ENCODE results near the gene ANKIB1.
"Not testable (repeated sequence)": the region's sequence is repeated elsewhere in the genome, so short reads cannot be mapped to it uniquely, and the experiment has no call there.

ANKIB1 gene

GRCh38 chr7:92360387-92360786, 114.6 kb downstream of the ANKIB1 start:
- DNase-seq, result no peak
- CTCF ChIA-PET, result no interaction called here
- no peaks in the 10 kb centered on the region for H3K4me1 Mint-ChIP-seq
- H3K27ac Mint-ChIP-seq, result no peak overlapping the region
- H3K9me3 Mint-ChIP-seq, result no peaks in the 10 kb centered on the region
- peaks cover 25% of the 10 kb centered on the region for H3K36me3 Mint-ChIP-seq
- no peaks in the 10 kb centered on the region for H3K27me3 Mint-ChIP-seq
- H3K4me3 Mint-ChIP-seq, result no peak overlapping the region

GRCh38 chr7:92362131-92362530, 116.4 kb downstream of the ANKIB1 start:
- no peak for DNase-seq
- Mint-ChIP-seq H3K27ac (no peak overlapping the region), H3K27me3 (no peaks in the 10 kb centered on the region), H3K9me3 (no peaks in the 10 kb centered on the region), H3K36me3 (peaks cover 26% of the 10 kb centered on the region), H3K4me3 (no peak overlapping the region), H3K4me1 (no peaks in the 10 kb centered on the region)
- CTCF ChIA-PET, result interaction anchor here (1.0 kb wide), 1 partner anchor 85 kb away, joined by 3 read pairs; the partner anchor contains the start of gene GATAD1

DNA sequence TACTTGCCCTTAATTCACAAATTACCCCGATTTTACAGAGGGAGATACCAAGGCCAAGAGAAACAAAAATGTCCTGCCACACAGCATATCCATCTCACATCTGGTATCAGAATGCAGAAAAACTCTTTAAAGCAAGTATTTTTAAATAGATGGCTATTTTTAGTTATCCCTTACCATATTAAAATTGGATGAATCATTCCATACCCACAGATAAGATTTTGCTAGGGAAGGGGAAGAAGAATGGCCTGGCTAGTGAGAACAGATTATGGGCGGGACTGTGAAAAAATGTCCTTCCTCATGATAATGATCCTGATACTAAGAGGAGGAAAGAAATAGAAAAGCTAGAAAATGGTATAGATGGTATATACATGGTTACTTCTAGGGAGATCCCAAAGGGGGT, 121.0 kb downstream of the ANKIB1 start:
- no peaks in the 10 kb centered on the region for H3K27me3 Mint-ChIP-seq
- CTCF ChIA-PET, result no interaction called here

GRCh38 chr7:92368741-92369140, 123.0 kb downstream of the ANKIB1 start:
- no peak for DNase-seq
- H3K4me3 Mint-ChIP-seq, result no peak overlapping the region
- H3K27me3 Mint-ChIP-seq, result no peaks in the 10 kb centered on the region
- CTCF ChIA-PET, result no interaction called here
- no peaks in the 10 kb centered on the region for H3K9me3 Mint-ChIP-seq
- no peaks in the 10 kb centered on the region for H3K4me1 Mint-ChIP-seq
- no peak overlapping the region for H3K27ac Mint-ChIP-seq
- peaks cover 18% of the 10 kb centered on the region for H3K36me3 Mint-ChIP-seq

More for the DNA sequence above, 121.0 kb downstream of the ANKIB1 start:
- H3K36me3 Mint-ChIP-seq, result peaks cover 22% of the 10 kb centered on the region
- H3K4me1 Mint-ChIP-seq, result no peaks in the 10 kb centered on the region
- H3K9me3 Mint-ChIP-seq, result no peaks in the 10 kb centered on the region
- DNase-seq, result no peak
- H3K4me3 Mint-ChIP-seq, result no peak overlapping the region
- H3K27ac Mint-ChIP-seq, result no peak overlapping the region

DNA sequence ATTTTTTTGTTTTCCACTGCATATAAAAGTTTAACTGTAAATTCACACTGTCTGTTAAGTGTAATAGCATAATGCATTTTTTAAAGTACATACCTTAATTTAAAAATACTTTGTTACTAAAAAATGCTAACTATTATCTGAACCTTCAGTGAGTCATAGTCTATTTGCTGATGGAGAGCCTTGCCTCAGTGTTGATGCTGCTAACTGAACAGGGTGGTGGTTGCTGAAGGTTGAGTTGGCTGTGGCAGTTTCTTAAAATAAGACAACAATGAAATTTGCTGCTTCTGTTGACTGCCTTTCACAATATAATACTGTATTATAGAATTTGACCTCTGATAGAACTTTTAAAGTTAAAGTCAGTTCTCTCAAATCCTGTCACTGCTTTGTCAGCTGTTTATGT, 129.2 kb downstream of the ANKIB1 start:
- Mint-ChIP-seq H3K9me3 (no peaks in the 10 kb centered on the region), H3K36me3 (peaks cover 29% of the 10 kb centered on the region), H3K4me1 (no peaks in the 10 kb centered on the region), H3K27ac (no peak overlapping the region), H3K4me3 (no peak overlapping the region), H3K27me3 (no peaks in the 10 kb centered on the region)
- CTCF ChIA-PET, result interaction anchor here (0.8 kb wide), 1 partner anchor 21 kb away, joined by 3 read pairs; no protein-coding TSS in a partner anchor
- DNase-seq, result no peak

- Mint-ChIP-seq H3K4me3 (no peak overlapping the region), H3K36me3 (peaks cover 12% of the 10 kb centered on the region), H3K4me1 (no peaks in the 10 kb centered on the region), H3K27me3 (no peaks in the 10 kb centered on the region), H3K9me3 (no peaks in the 10 kb centered on the region), H3K27ac (no peak overlapping the region)
- CTCF ChIA-PET, result interaction anchor here (1.4 kb wide), 1 partner anchor 22 kb away, joined by 3 read pairs; no protein-coding TSS in a partner anchor
- no peak for DNase-seq
Measured at GRCh38 chr7:92391071-92391470, 145.3 kb downstream of the ANKIB1 start.

GRCh38 chr7:92397542-92397941, 151.8 kb downstream of the ANKIB1 start:
- Mint-ChIP-seq H3K4me1 (no peaks in the 10 kb centered on the region), H3K27me3 (no peaks in the 10 kb centered on the region), H3K4me3 (no peak overlapping the region), H3K27ac (no peak overlapping the region), H3K9me3 (no peaks in the 10 kb centered on the region), H3K36me3 (peaks cover 11% of the 10 kb centered on the region)
- CTCF ChIA-PET, result no interaction called here
- DNase-seq, result no peak

DNA sequence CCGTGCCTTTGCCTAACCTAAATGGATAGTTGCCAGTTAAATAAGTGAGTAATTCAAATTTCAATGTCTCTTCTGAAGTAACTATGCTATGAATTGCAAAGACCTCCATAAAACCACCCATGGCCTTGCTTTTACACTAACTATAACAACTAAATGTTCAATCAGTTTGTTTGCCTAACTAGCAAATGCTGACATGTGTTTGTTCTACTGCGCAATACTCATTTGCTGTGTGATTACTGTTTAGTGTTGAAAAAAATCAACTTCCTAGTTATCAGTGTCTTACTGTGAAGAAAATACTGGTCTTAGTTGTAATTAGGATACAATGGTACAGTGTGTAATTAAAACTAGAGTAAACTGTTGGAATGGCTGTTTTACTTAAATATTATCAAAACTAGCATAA, 154.2 kb downstream of the ANKIB1 start:
- Mint-ChIP-seq H3K27me3 (no peaks in the 10 kb centered on the region), H3K4me1 (peaks cover 18% of the 10 kb centered on the region), H3K9me3 (no peaks in the 10 kb centered on the region), H3K27ac (no peak overlapping the region), H3K4me3 (no peak overlapping the region), H3K36me3 (peaks cover 15% of the 10 kb centered on the region)
- CTCF ChIA-PET, result no interaction called here
- no peak for DNase-seq

DNA sequence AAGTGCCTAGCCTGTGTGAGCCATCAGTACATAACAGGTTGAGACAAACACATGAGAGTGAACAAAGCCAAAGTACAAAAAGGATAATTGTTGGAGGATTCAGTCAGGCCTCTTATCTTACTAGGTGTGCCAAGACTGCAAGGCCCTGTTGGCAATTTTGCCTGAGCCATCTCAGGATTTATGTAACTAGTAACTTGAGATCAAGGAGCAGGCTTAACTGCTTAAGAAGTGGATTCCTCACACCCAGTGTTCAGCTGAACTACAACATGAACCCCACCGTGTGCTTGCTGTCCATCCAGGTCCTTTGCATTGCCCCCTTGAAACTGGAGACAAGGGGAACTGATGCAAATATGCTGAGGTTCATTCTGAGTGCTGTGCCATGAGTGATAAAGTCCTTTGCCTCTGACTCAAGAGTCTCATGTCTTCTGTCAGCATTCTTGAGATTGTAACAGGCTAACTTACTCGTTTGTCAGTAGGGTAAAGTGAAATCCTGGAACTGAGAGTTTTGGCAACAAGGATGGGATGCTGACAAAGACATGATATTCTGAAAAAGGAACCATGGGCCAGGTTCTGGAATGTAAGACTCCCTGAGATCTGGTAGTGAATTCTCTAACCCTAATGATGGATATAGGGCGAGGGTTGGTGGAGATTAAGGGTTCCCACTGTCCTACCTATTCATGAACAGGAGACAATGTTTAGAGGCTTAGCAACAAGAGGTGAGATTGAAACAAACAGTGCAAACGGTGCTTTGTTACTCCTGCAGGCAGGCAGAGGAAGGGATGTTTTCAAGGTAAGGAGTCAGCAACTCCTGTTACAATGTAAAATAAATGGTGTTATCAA, 157.4 kb downstream of the ANKIB1 start:
- H3K36me3 Mint-ChIP-seq, result peaks cover 7% of the 10 kb centered on the region
- H3K4me1 Mint-ChIP-seq, result peaks cover 18% of the 10 kb centered on the region
- H3K27me3 Mint-ChIP-seq, result peaks cover 3% of the 10 kb centered on the region
- no peak overlapping the region for H3K4me3 Mint-ChIP-seq
- CTCF ChIA-PET, result no interaction called here
- DNase-seq, result no peak
- H3K27ac Mint-ChIP-seq, result no peak overlapping the region
- no peaks in the 10 kb centered on the region for H3K9me3 Mint-ChIP-seq

DNA sequence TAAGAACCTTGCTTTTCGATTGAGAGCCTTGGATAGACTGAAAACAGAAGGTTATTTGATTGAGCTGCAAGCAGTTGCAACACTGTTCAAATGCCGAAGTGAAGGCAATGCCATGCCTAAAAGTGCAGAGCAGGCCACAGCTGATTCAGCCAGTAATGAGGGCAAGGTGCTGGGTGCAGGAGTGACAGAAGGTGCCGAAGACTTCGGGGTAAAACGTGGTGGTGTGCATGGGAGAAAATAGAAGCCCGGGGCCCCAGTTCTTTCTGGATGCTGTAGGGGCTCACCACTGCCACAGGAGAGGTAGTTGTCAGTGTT, 157.9 kb downstream of the ANKIB1 start:
- peaks cover 18% of the 10 kb centered on the region for H3K4me1 Mint-ChIP-seq
- H3K4me3 Mint-ChIP-seq, result no peak overlapping the region
- DNase-seq, result no peak
- no peak overlapping the region for H3K27ac Mint-ChIP-seq
- CTCF ChIA-PET, result no interaction called here
- H3K36me3 Mint-ChIP-seq, result peaks cover 7% of the 10 kb centered on the region
- peaks cover 9% of the 10 kb centered on the region for H3K27me3 Mint-ChIP-seq
- no peaks in the 10 kb centered on the region for H3K9me3 Mint-ChIP-seq

- Mint-ChIP-seq H3K36me3 (peaks cover 7% of the 10 kb centered on the region), H3K4me3 (no peak overlapping the region), H3K27ac (peak overlapping the region; percentile 76), H3K27me3 (peaks cover 12% of the 10 kb centered on the region), H3K4me1 (peaks cover 18% of the 10 kb centered on the region), H3K9me3 (no peaks in the 10 kb centered on the region)
- CTCF ChIA-PET, result interaction anchor here (1.1 kb wide), 1 partner anchor 20 kb away, joined by 3 read pairs; no protein-coding TSS in a partner anchor
- DNase-seq, result peak; percentile 61
Measured at GRCh38 chr7:92404170-92404614, 158.4 kb downstream of the ANKIB1 start.

GRCh38 chr7:92409357-92409756, 163.6 kb downstream of the ANKIB1 start:
- CTCF ChIA-PET, result no interaction called here
- Mint-ChIP-seq H3K9me3 (no peaks in the 10 kb centered on the region), H3K4me1 (peaks cover 5% of the 10 kb centered on the region), H3K27ac (no peak overlapping the region), H3K27me3 (peaks cover 20% of the 10 kb centered on the region), H3K36me3 (peaks cover under 1% of the 10 kb centered on the region), H3K4me3 (no peak overlapping the region)
- DNase-seq, result no peak

DNA sequence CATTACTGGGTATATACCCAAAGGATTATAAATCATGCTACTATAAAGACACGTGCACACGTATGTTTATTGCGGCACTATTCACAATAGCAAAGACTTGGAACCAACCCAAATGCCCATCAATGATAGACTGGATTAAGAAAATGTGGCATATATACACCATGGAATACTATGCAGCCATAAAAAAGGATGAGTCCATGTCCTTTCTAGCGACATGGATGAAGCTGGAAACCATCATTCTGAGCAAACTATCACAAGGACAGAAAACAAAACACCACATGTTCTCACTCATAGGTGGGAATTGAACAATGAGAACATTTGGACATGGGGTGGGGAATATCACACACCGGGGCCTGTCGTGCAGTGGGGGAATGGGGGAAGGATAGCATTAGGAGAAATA, 164.4 kb downstream of the ANKIB1 start:
- not testable (repeated sequence) for H3K9me3 Mint-ChIP-seq, H3K4me3 Mint-ChIP-seq, H3K4me1 Mint-ChIP-seq, H3K36me3 Mint-ChIP-seq, H3K27ac Mint-ChIP-seq, DNase-seq
- H3K27me3 Mint-ChIP-seq, result peaks cover 28% of the 10 kb centered on the region
- CTCF ChIA-PET, result interaction anchor here (1.4 kb wide), 1 partner anchor 14 kb away, joined by 4 read pairs; no protein-coding TSS in a partner anchor

DNA sequence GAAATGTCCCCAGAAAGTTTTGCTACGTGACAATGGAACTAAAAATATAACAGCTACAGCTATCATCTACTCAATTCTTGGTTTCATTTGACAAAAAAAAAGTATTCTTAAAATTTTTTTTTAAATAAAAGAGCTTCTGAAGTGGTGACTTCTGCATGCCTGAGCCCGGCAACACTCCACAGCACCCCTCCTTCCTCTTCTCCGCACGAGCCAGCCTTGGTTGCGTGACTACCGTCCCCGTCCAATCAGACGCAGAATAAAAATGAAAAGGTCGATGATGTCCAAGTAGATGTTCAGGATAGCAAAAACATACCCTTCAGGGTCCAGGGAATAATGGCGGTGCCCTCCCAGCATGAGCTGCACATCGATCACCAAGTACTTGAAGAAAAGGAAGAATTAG, 167.0 kb downstream of the ANKIB1 start:
- DNase-seq, result no peak
- CTCF ChIA-PET, result interaction anchor here (1.4 to 4.7 kb wide), 2 partner anchors 11 to 21 kb away, joined by 3 to 23 read pairs; no protein-coding TSS in a partner anchor
- H3K27ac Mint-ChIP-seq, result no peak overlapping the region
- H3K4me3 Mint-ChIP-seq, result no peak overlapping the region
- H3K4me1 Mint-ChIP-seq, result no peaks in the 10 kb centered on the region
- no peaks in the 10 kb centered on the region for H3K36me3 Mint-ChIP-seq
- no peaks in the 10 kb centered on the region for H3K9me3 Mint-ChIP-seq
- H3K27me3 Mint-ChIP-seq, result peaks cover 29% of the 10 kb centered on the region

GRCh38 chr7:92413550-92413949, 167.8 kb downstream of the ANKIB1 start:
- Mint-ChIP-seq H3K9me3 (no peaks in the 10 kb centered on the region), H3K36me3 (no peaks in the 10 kb centered on the region), H3K4me3 (no peak overlapping the region), H3K27ac (no peak overlapping the region), H3K4me1 (no peaks in the 10 kb centered on the region), H3K27me3 (peaks cover 22% of the 10 kb centered on the region)
- DNase-seq, result no peak
- CTCF ChIA-PET, result interaction anchor here (1.4 to 4.7 kb wide), 2 partner anchors 11 to 22 kb away, joined by 3 to 23 read pairs; no protein-coding TSS in a partner anchor
